ENCODE measurements around the gene SBF1. TPM values are rescaled to one million over a fixed set of nuclear protein-coding genes. Genes with fewer than 3 reads are reported as not detected.
"Not testable (repeated sequence)": the region's sequence is repeated elsewhere in the genome, so short reads cannot be mapped to it uniquely, and the experiment has no call there.

The SBF1 gene
- total RNA-seq, 1 donor from 2014 or later: 63.5 TPM

- intact Hi-C loops (cut with DNase I): no loop called here
- DNase-seq (ENCODE audit: low spot score): no peak
These were observed 59.4 kb downstream of the SBF1 start for GRCh38 chr22:50415426-50415825.

DNA sequence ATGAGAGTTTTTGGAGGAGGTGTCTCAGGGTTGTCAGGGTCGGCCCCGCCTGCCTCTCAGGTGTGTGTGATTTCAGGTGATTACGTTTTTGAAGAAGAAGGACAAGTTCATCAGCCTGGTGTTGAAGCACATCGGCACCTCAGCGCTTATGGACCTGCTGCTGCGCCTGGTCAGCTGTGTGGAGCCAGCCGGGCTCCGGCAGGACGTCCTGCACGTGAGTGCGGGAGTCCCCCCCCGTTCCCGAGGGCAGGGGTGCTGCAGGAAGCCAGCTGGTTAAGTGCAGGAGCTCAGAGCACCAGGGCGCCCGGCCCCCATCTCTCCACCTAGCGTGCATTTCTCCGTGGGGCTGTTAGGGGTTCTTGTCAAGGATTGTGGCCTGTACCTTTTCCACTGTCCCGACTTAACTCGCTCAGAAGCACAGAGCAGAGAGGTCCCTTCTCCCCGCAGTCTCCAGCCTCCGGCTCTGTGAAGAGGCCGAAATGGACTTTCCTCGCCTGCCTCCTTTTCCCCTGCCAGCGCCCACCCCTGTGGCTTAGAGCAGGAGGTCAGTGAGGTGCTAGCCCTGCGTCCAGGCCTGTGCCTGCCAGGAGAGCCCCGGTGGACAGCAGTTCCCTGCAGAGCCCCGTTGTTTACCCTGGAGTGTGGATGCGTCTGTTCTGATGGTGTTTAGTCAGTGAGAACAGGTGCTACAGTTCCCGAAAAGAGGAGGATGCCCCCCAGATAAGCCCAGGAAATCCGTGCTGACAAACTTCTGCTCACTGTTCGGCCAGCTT is 60.2 kb downstream of the SBF1 start:
- intact Hi-C loops (cut with DNase I): no loop called here
- no peak for DNase-seq (ENCODE audit: low spot score)

GRCh38 chr22:50408954-50409353 is 65.9 kb downstream of the SBF1 start:
- DNase-seq (ENCODE audit: low spot score); intact Hi-C loops (cut with DNase I): not testable (repeated sequence)

DNA sequence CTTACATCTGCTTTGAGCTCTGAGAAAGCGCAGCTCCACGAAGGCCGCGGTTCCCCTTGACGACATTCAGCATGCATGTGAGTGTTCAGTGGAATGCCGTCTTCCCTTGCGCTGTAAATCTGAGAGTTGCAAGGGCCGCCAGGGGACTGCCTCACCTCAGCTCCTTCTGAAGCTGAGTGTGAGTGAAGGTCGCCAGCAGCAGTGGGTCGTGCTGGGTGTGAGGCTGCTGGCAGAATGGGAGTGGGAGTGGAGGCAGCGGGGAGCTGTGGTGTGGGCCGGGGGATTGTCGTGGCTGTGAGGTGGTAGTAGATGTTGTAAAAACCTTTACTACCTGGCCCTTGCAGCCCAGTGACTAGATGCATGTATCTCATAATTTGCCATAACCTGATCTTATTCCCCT is 66.5 kb downstream of the SBF1 start:
- intact Hi-C loops (cut with DNase I): no loop called here
- DNase-seq (ENCODE audit: low spot score): no peak

- no peak for DNase-seq (ENCODE audit: low spot score)
- intact Hi-C loops (cut with DNase I): no loop called here
These were observed 68.2 kb downstream of the SBF1 start for GRCh38 chr22:50406416-50407170.

- intact Hi-C loops (cut with DNase I): no loop called here
- no peak for DNase-seq (ENCODE audit: low spot score)
These were observed 71.1 kb downstream of the SBF1 start for GRCh38 chr22:50403701-50404101.

GRCh38 chr22:50401907-50402306 is 72.9 kb downstream of the SBF1 start:
- DNase-seq (ENCODE audit: low spot score): no peak
- intact Hi-C loops (cut with DNase I): no loop called here

DNA sequence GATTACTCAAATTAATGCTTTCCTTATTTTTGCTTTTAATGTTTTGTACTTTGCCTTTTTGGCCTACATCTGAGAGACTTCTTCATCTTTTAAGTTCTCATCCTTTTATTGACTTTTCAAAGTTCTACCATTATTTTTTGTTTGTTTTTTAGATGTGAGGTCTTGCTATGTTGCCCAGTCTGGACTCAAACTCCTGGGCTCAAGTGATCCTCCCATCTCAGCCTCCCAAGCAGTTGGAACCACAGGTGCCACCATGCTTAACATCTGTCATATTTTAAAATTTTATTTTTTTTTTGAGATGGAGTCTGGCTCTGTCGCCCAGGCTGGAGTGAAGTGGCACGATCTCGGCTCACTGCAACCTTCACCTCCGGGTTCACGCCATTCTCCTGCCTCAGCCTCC is 73.9 kb downstream of the SBF1 start:
- no peak for DNase-seq (ENCODE audit: low spot score)
- intact Hi-C loops (cut with DNase I): no loop called here

- intact Hi-C loops (cut with DNase I): no loop called here
- no peak for DNase-seq (ENCODE audit: low spot score)
These were observed 74.4 kb downstream of the SBF1 start for GRCh38 chr22:50400406-50400805.

DNA sequence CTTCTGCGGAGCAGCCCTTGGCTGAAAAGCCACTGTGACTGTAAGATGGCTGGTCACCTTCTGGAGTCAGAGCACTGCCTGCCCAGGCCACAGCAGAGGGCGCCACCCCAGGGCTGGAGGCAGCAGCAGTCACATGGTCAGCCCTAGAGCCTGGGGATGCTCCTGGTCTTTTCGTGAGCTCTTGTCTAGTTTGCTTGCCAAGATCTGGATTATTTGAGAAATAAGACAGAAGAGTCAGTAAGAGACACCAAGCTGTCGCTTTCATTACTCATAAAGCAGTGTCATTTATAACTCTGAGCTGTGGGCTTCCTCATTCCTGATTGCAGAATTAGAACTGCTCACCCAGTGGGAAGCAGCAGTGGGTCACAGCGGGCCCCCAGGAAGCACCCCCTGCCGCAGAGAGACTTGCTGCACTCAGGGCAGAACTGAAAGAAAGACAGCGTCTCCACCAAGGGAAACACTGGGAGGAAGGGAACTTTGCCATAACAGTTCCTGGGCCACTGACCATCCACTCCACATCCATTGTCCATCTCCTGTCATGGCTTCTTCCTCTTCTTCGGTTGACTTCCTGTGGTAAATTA is 75.0 kb downstream of the SBF1 start:
- DNase-seq (ENCODE audit: low spot score): no peak

GRCh38 chr22:50398831-50399648 is 75.8 kb downstream of the SBF1 start:
- intact Hi-C loops (cut with DNase I): no loop called here
- DNase-seq (ENCODE audit: low spot score): no peak

More for the DNA sequence above, 75.0 kb downstream of the SBF1 start:
- intact Hi-C loops (cut with DNase I): no loop called here

GRCh38 chr22:50397371-50398060 is 77.3 kb downstream of the SBF1 start:
- intact Hi-C loops (cut with DNase I): not testable (repeated sequence)

GRCh38 chr22:50396751-50397370 is 78.0 kb downstream of the SBF1 start:
- no peak for DNase-seq (ENCODE audit: low spot score)
- intact Hi-C loops (cut with DNase I): no loop called here

More at GRCh38 chr22:50397371-50398060, 77.3 kb downstream of the SBF1 start:
- DNase-seq (ENCODE audit: low spot score): not testable (repeated sequence)

Other genes with a start within 250 kb of the SBF1 start
- gene TUBGCP6, start 230.0 kb downstream of the SBF1 start, total RNA-seq: 22.8 TPM
- 13.1 TPM for gene HDAC10, start 223.8 kb downstream of the SBF1 start, total RNA-seq
- gene MAPK12, start 213.4 kb downstream of the SBF1 start, total RNA-seq: 32.5 TPM
- gene MAPK11, start 204.7 kb downstream of the SBF1 start, total RNA-seq: 11.7 TPM
- 85.7 TPM for gene PLXNB2, start 167.4 kb downstream of the SBF1 start, total RNA-seq
- gene DENND6B, start 148.0 kb downstream of the SBF1 start, total RNA-seq: 2.8 TPM
- gene PPP6R2, start 131.7 kb downstream of the SBF1 start, total RNA-seq: 37.1 TPM
- gene ADM2, start 6.5 kb upstream of the SBF1 start, total RNA-seq: 0.13 TPM
- not detected for gene MIOX, start 11.8 kb upstream of the SBF1 start, total RNA-seq
- gene LMF2, start 32.7 kb upstream of the SBF1 start, total RNA-seq: 28.7 TPM
- 25.1 TPM for gene NCAPH2, start 33.2 kb upstream of the SBF1 start, total RNA-seq
- gene SCO2, start 50.6 kb upstream of the SBF1 start, total RNA-seq: 2.4 TPM
- gene TYMP, start 55.0 kb upstream of the SBF1 start, total RNA-seq: 18.3 TPM
- gene KLHDC7B, start 70.9 kb upstream of the SBF1 start, total RNA-seq: 0.08 TPM
- not detected for gene SYCE3, start 87.9 kb upstream of the SBF1 start, total RNA-seq
- gene CPT1B, start 103.4 kb upstream of the SBF1 start, total RNA-seq: 253 TPM
- 49.4 TPM for gene CHKB, start 107.8 kb upstream of the SBF1 start, total RNA-seq
- 0.48 TPM for gene MAPK8IP2, start 125.8 kb upstream of the SBF1 start, total RNA-seq
- 33.7 TPM for gene ARSA, start 153.1 kb upstream of the SBF1 start, total RNA-seq
- 25.9 TPM for gene SHANK3, start 197.8 kb upstream of the SBF1 start, total RNA-seq